LoVo (cell line): ENCODE results near the gene SLX4.

Experiments used
- DNase-seq: peaks from one replicate; pipeline ENCODE4 v3.0.0-alpha.2; 2016; ENCODE audit warnings: low spot score

SLX4 gene

DNA sequence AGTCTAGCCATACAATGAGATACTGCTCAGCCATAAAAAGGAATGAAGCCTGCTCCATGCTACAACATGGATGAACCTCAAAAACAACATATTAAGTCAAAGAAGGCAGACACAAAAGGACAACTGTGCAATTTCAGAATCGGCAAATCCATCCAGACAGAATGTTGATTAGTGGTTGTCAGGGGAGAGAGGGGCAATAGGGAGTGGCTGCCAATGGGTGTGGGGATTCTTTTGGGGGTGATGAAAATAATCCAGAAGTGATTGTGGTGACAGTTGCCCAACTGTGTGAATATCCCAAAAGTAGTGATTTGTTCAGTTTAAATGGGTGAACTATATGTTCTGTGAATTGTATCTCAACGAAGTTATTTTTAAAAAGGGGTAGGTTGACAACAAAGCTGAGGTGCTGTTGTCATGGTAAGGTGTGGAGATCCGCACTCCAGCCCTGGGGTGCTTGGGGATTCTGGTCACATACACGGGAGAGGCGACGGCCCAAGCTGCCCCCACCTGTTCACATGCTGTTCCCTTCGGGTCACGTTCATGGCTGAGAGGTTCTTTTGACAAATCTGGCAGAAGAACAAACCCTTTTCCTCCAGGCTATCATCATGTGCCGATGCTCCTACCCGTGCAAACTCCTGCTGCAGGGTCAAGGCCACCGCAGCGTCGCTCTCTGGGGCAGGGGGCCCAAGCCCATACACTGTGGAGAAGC is 9.6 kb downstream of the SLX4 start:
- DNase-seq = no peak

GRCh38 chr16:3599922-3600321 is 11.5 kb downstream of the SLX4 start:
- no peak for DNase-seq

GRCh38 chr16:3599121-3599520 is 12.3 kb downstream of the SLX4 start:
- no peak for DNase-seq

DNA sequence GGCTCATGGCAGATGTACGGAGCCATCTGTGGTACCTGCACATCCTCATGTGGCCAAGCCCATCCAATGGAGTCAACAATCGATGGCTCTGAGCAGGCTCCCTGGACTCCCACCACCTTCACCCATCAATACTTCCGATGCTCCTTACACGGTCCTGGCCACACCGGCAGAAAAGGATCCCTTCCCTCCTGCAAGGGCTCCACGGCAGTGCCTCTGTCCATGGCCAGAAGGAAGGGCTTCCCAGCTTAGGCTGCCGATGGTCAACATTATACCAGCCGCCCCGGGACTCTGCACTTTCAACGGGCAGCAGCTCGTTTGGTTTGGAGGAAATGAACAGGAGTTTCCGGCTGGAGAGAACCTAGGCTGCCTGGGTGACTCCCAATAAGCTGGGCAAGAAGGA is 13.2 kb downstream of the SLX4 start:
- no peak for DNase-seq

DNA sequence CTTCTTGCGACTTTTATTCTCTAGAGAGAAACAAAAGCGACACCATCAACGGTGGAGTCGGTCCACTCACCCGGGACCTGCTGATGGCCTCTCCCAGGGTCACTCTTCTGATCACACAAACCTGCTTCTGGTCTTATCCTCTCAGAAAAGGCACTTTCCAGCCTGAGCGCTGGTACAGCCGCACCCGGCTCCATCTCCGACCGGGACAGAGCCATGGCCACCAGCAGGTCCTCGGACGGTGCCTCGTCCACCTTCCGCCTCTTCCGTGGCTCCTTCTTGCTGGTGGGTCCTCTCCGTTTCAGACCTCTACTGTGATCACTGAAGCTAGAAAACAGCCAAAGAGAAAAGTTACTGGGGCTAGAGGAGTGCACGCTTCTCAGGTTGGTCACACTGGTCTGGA is 13.7 kb downstream of the SLX4 start:
- DNase-seq = no peak

DNA sequence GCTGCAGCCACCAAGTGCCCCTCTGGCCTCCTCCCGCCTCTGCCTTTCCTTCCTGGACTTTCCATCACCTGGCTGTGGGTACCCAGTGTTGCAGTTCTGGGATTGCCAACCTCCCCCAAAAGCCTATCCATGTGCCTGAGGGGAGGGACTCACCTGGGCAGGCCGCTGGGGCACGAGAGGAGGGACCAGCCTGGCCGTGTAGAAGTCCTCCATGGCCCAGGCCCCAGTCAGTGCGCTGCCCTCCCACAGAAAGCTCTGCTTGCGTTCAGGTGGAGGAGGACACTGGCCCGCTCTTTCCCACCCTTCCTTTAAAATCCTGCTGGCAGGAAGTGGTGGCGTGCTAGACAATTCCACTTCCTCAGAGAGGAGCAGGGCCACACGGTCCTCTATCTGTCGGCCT is 14.2 kb downstream of the SLX4 start:
- DNase-seq = no peak

- DNase-seq = no peak
Observed at GRCh38 chr16:3596101-3596861, 15.1 kb downstream of the SLX4 start.

DNA sequence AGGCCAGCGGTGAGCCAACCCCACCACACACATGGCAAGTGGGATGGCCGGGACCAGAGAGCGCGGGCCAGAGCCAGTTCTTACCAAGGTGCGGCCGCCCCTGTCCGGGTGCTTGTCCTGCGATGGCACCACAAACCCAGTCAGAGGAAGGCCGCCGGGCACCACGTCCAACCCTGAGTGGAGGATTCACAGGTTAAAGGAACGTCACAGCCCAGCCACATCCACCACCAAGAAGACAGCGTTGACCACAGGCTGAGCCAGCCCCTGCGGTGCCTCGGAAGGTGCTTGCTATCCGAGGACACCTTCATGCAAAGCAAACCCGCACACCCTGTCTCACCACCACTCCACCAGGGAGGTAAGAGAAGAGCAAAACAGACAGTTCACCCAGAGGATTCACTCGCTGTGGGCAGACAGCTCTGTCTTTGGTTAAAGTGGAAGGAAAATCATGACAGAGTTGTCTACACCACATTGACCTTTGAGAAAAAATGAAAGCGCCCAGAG is 15.8 kb downstream of the SLX4 start:
- DNase-seq = no peak

DNA sequence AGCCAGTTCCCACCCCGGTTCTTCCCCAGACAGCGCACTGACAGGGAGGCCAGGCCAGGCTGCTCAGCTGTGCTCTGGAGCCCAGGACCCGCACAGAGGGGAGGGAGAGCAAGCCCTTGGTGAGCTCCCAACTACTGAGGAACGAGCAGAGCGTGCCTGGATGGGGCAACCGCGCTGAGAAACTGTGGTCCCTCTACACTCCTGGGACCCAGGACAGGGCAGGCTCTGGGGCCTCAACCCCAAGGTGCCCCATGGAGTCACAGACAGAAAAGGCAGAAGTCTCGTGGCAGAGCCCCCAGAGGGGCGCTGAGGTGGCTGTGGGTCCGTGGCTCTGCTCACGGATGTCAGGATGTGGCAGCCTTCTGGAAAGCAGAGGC is 16.3 kb downstream of the SLX4 start:
- no peak for DNase-seq

GRCh38 chr16:3594316-3595109 is 16.9 kb downstream of the SLX4 start:
- DNase-seq = no peak

GRCh38 chr16:3592559-3592958 is 18.8 kb downstream of the SLX4 start:
- no peak for DNase-seq

GRCh38 chr16:3591991-3592390 is 19.4 kb downstream of the SLX4 start:
- no peak for DNase-seq

DNA sequence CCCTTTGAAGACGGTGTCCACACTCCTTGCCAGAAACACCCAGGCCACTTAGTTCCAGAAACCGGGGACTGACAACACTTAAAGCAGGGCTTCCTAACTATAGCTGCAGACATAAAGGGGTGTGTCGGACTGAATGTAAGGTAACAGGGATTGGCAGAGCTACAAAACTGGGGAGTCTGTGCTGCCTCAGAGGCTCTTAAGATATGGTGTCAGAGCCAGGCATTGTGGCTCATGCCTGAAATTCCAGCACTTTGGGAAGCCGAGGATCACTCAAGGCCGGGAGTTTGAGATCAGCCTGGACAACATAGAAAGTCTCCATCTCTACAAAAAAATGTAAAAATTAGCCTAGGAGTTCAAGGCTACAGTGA is 20.0 kb downstream of the SLX4 start:
- DNase-seq = no peak

- no peak for DNase-seq
Observed at GRCh38 chr16:3590736-3591435, 20.5 kb downstream of the SLX4 start.

DNA sequence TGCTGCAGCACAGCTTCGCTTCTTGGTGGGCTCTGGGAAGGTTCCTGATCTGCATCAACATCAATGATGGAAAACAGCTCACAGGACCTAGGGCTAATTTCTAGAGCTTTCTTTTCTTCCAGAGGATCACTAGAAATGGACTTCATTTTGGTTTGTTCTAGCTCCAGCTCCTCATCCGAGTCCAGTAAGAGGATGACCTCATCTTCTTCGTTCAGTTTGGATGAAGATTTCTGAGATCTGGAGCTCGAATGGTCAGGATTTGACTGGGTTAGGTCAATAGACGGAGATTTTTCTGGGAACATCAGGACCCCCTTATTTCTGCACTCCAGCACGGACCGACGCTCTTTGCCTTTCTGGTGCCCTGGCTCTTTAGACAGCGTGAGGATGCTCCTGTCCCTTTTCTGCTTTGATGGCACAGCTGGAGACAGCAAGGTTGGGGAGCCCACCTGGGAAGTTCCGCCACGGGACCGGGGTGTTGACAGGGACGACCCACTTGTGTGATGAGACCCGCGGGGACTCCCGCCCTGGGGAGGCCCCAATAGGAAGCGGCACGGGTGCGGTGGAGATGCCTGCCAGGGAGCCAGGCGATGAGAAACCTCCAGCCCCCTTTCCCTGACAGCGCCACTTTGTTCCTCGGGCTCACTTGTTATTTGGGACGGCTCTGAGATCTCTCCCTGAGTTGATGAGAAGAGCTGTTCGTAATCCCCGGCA is 21.3 kb downstream of the SLX4 start:
- no peak for DNase-seq

DNA sequence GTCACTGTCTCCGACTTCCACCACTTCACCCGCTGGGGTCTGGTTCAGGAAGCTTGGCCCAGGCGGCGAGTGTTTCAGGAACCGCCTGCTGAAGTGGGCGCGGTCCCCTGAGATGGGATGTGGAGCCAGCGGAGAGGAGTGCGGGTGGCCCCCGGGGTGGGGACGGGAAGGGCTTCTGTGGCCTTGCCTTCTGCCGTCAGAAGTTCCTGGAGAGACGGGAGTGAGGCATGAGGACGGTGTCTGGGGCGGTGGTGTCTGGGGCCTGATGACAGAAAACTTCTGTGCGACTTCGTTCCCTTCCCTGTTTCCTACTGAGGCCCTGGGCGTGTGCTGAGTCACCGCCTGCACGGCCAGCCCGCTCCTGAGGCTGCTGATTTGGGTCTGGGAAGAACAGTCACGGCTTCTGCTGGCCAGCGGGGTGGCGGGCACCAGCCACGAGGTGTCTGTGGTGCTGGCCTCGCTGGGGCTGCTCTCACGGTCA is 21.9 kb downstream of the SLX4 start:
- no peak for DNase-seq

GRCh38 chr16:3589001-3589400 is 22.4 kb downstream of the SLX4 start:
- DNase-seq = no peak

- no peak for DNase-seq
Observed at GRCh38 chr16:3587547-3588110, 23.8 kb downstream of the SLX4 start.

- no peak for DNase-seq
Observed at GRCh38 chr16:3584412-3584811, 27.0 kb downstream of the SLX4 start.

- DNase-seq = no peak
Observed at GRCh38 chr16:3583303-3584038, 27.9 kb downstream of the SLX4 start.
